SJCRH30 (cell line): ENCODE measurements around the gene CCR7. TPM values are rescaled to one million over a fixed set of nuclear protein-coding genes. Genes with fewer than 3 reads are reported as not detected.
"Not testable (repeated sequence)": the region's sequence is repeated elsewhere in the genome, so short reads cannot be mapped to it uniquely, and the experiment has no call there.

Source experiments
- DNase-seq, 2 experiments: peaks; one replicate each; pipeline ENCODE4 v3.0.0-alpha.2; 2015 to 2020
- H3K27ac ChIP-seq: fragments of 250-450 bp; sonication (Bioruptor Pico); 2 replicates; pipeline ENCODE4 v1.5.1; 2020; ENCODE audit warnings: mild to moderate bottlenecking, moderate library complexity
- H3K27me3 ChIP-seq: fragments of 250-450 bp; sonication (Bioruptor Pico); 2 replicates; pipeline ENCODE4 v1.5.1; 2020; ENCODE audit warnings: mild to moderate bottlenecking, moderate library complexity
- H3K36me3 ChIP-seq: fragments of 250-450 bp; sonication (Bioruptor Pico); 2 replicates; pipeline ENCODE4 v1.5.1; 2020; ENCODE audit warnings: mild to moderate bottlenecking, moderate library complexity
- H3K4me1 ChIP-seq: fragments of 250-450 bp; sonication (Bioruptor Pico); 2 replicates; pipeline ENCODE4 v1.5.1; 2020; ENCODE audit warnings: mild to moderate bottlenecking, moderate library complexity
- H3K4me3 ChIP-seq: fragments of 250-450 bp; sonication (Bioruptor Pico); 2 replicates; pipeline ENCODE4 v1.5.1; 2020; ENCODE audit warnings: mild to moderate bottlenecking, moderate library complexity
- H3K9me3 ChIP-seq: fragments of 250-450 bp; sonication (Bioruptor Pico); replicated peaks from 2 replicates; pipeline ENCODE4 v1.5.1; 2020; ENCODE audit warnings: mild to moderate bottlenecking, moderate library complexity
- total RNA-seq: library from RNA; depleted of rRNA; stranded (reverse); fragments of >200 nt; shearing (Covaris generic); gene quantifications from 2 replicates; pipeline ENCODE4 v1.2.3, GENCODE V29; 2014

CCR7 gene
- total RNA-seq, 1 experiment from 2014 or later: not detected

GRCh38 chr17:40602445-40603443 lies 37.5 kb upstream of the CCR7 start:
- DNase-seq: no peak
- Histone ChIP-seq H3K27me3 (0 out of 2 replicates have a peak, but pooled peaks cover 3% of the 10 kb centered on the region), H3K27ac (no peak overlapping the region), H3K4me1 (no peaks in the 10 kb centered on the region), H3K4me3 (no peak overlapping the region), H3K36me3 (no peaks in the 10 kb centered on the region), H3K9me3 (no peaks in the 10 kb centered on the region)

GRCh38 chr17:40600486-40601046 lies 35.3 kb upstream of the CCR7 start:
- Histone ChIP-seq H3K27ac (no peak overlapping the region), H3K4me3 (no peak overlapping the region), H3K9me3 (no peaks in the 10 kb centered on the region; the same call in 1 of the 2 replicates), H3K27me3 (0 out of 2 replicates have a peak, but pooled peaks cover 3% of the 10 kb centered on the region), H3K4me1 (no peaks in the 10 kb centered on the region; the same call in 1 of the 2 replicates), H3K36me3 (no peaks in the 10 kb centered on the region)
- DNase-seq: no peak

- H3K4me3 ChIP-seq: no peak overlapping the region
- no peaks in the 10 kb centered on the region for H3K36me3 ChIP-seq
- H3K9me3 ChIP-seq: no peaks in the 10 kb centered on the region; the same call in 1 of the 2 replicates
Observed at GRCh38 chr17:40599468-40599763, 34.1 kb upstream of the CCR7 start.

GRCh38 chr17:40598619-40599467 lies 33.6 kb upstream of the CCR7 start:
- Histone ChIP-seq H3K9me3 (no peaks in the 10 kb centered on the region; the same call in 1 of the 2 replicates), H3K36me3 (no peaks in the 10 kb centered on the region), H3K4me3 (no peak overlapping the region), H3K4me1 (no peaks in the 10 kb centered on the region; the same call in 1 of the 2 replicates), H3K27ac (no peak overlapping the region), H3K27me3 (no peaks in the 10 kb centered on the region)
- DNase-seq: peak; percentile 8 to 27

More at GRCh38 chr17:40599468-40599763, 34.1 kb upstream of the CCR7 start:
- Histone ChIP-seq H3K4me1 (no peaks in the 10 kb centered on the region; the same call in 1 of the 2 replicates), H3K27ac (no peak overlapping the region), H3K27me3 (0 out of 2 replicates have a peak, but pooled peaks cover 2% of the 10 kb centered on the region)
- DNase-seq: no peak

- H3K27ac ChIP-seq: no peak overlapping the region
- DNase-seq: no peak
- H3K9me3 ChIP-seq: no peaks in the 10 kb centered on the region; the same call in 1 of the 2 replicates
- H3K4me1 ChIP-seq: no peaks in the 10 kb centered on the region; the same call in 1 of the 2 replicates
- no peak overlapping the region for H3K4me3 ChIP-seq
- H3K27me3 ChIP-seq: no peaks in the 10 kb centered on the region
- no peaks in the 10 kb centered on the region for H3K36me3 ChIP-seq
Observed at GRCh38 chr17:40598301-40598618, 33.0 kb upstream of the CCR7 start.

- H3K9me3 ChIP-seq: no peaks in the 10 kb centered on the region; the same call in 1 of the 2 replicates
- no peak for DNase-seq
- H3K27ac ChIP-seq: no peak overlapping the region
- no peaks in the 10 kb centered on the region for H3K27me3 ChIP-seq
- no peak overlapping the region for H3K4me3 ChIP-seq
- no peaks in the 10 kb centered on the region; the same call in 1 of the 2 replicates for H3K4me1 ChIP-seq
- H3K36me3 ChIP-seq: no peaks in the 10 kb centered on the region
Observed at GRCh38 chr17:40597556-40598300, 32.5 kb upstream of the CCR7 start.

GRCh38 chr17:40597156-40597555 lies 31.9 kb upstream of the CCR7 start:
- Histone ChIP-seq H3K4me3 (no peak overlapping the region), H3K27ac (no peak overlapping the region)
- no peak for DNase-seq

GRCh38 chr17:40596261-40596919 lies 31.1 kb upstream of the CCR7 start:
- Histone ChIP-seq H3K9me3 (no peaks in the 10 kb centered on the region; the same call in 1 of the 2 replicates), H3K4me3 (no peak overlapping the region), H3K36me3 (no peaks in the 10 kb centered on the region), H3K27ac (no peak overlapping the region), H3K4me1 (no peaks in the 10 kb centered on the region; the same call in 1 of the 2 replicates), H3K27me3 (no peaks in the 10 kb centered on the region)
- peak; percentile 83 to 93 for DNase-seq

More at GRCh38 chr17:40597156-40597555, 31.9 kb upstream of the CCR7 start:
- H3K9me3 ChIP-seq: no peaks in the 10 kb centered on the region; the same call in 1 of the 2 replicates
- no peaks in the 10 kb centered on the region for H3K27me3 ChIP-seq
- H3K36me3 ChIP-seq: no peaks in the 10 kb centered on the region
- no peaks in the 10 kb centered on the region; the same call in 1 of the 2 replicates for H3K4me1 ChIP-seq

- DNase-seq: no peak
- H3K27me3 ChIP-seq: no peaks in the 10 kb centered on the region
- no peaks in the 10 kb centered on the region for H3K36me3 ChIP-seq
- H3K4me1 ChIP-seq: no peaks in the 10 kb centered on the region
- no peaks in the 10 kb centered on the region for H3K9me3 ChIP-seq
- H3K4me3 ChIP-seq: no peak overlapping the region
- H3K27ac ChIP-seq: no peak overlapping the region
Observed at GRCh38 chr17:40590742-40591141, 25.5 kb upstream of the CCR7 start.

- DNase-seq: no peak
- no peaks in the 10 kb centered on the region for H3K27me3 ChIP-seq
- no peaks in the 10 kb centered on the region for H3K36me3 ChIP-seq
- no peak overlapping the region for H3K4me3 ChIP-seq
- H3K9me3 ChIP-seq: no peaks in the 10 kb centered on the region; the same call in 1 of the 2 replicates
- no peak overlapping the region for H3K27ac ChIP-seq
- no peaks in the 10 kb centered on the region for H3K4me1 ChIP-seq
Observed at GRCh38 chr17:40588552-40588951, 23.3 kb upstream of the CCR7 start.

- not testable (repeated sequence) for H3K4me3 ChIP-seq, H3K27me3 ChIP-seq, H3K27ac ChIP-seq, H3K9me3 ChIP-seq, DNase-seq, H3K36me3 ChIP-seq
- peaks cover 12% of the 10 kb centered on the region for H3K4me1 ChIP-seq
Observed at GRCh38 chr17:40586264-40586663, 21.0 kb upstream of the CCR7 start.

GRCh38 chr17:40584950-40585349 lies 19.7 kb upstream of the CCR7 start:
- H3K27me3 ChIP-seq, H3K36me3 ChIP-seq, H3K9me3 ChIP-seq, DNase-seq, H3K27ac ChIP-seq, H3K4me3 ChIP-seq: not testable (repeated sequence)
- peaks cover 12% of the 10 kb centered on the region for H3K4me1 ChIP-seq

- Histone ChIP-seq H3K27me3 (no peaks in the 10 kb centered on the region), H3K27ac (peak overlapping the region; percentile 41), H3K9me3 (no peaks in the 10 kb centered on the region; the same call in 1 of the 2 replicates), H3K4me3 (peak overlapping the region; percentile 19; the same call in 1 of the 2 replicates), H3K4me1 (peaks cover 12% of the 10 kb centered on the region), H3K36me3 (no peaks in the 10 kb centered on the region)
- peak; percentile 61 to 74 for DNase-seq
Observed at GRCh38 chr17:40582328-40582901, 17.1 kb upstream of the CCR7 start.
